ENCODE results near the gene UGT3A1.

UGT3A1 gene

GRCh38 chr5:35908228-35908627, 83.0 kb downstream of the UGT3A1 start:
- no peak for DNase-seq (ENCODE audit: low spot score)

GRCh38 chr5:35904443-35905132, 86.6 kb downstream of the UGT3A1 start:
- no peak for DNase-seq (ENCODE audit: low spot score)

- no peak for DNase-seq (ENCODE audit: low spot score)
Observed at GRCh38 chr5:35903631-35904203, 87.5 kb downstream of the UGT3A1 start.

- DNase-seq (ENCODE audit: low spot score) = no peak
Observed at GRCh38 chr5:35902046-35902672, 89.0 kb downstream of the UGT3A1 start.
